HL-60 (cell line): Measurements from ENCODE around the gene BMP6.
"Not testable (repeated sequence)": the region's sequence is repeated elsewhere in the genome, so short reads cannot be mapped to it uniquely, and the experiment has no call there.

Experiments used
- DNase-seq, 2 experiments: peaks; one replicate each; pipeline ENCODE4 v3.0.0-alpha.2; 2010 to 2020; ENCODE audit warnings: low read depth in 1 of 2, low spot score in 1 of 2
- H3K27ac ChIP-seq: fragments of 250-450 bp; sonication (Bioruptor Pico); replicated peaks from 2 replicates; pipeline ENCODE4 v1.5.1; 2020; ENCODE audit warnings: mild to moderate bottlenecking, moderate library complexity
- H3K27me3 ChIP-seq: fragments of 250-450 bp; sonication (Bioruptor Pico); 2 replicates; pipeline ENCODE4 v1.5.1; 2021; ENCODE audit warnings: mild to moderate bottlenecking, moderate library complexity; ENCODE audit not compliant: insufficient read depth, poor library complexity, severe bottlenecking
- H3K4me3 ChIP-seq: replicated peaks from 2 replicates; pipeline ENCODE4 v1.5.1; 2011; ENCODE audit warnings: mild to moderate bottlenecking, control low read depth, low read length; ENCODE audit not compliant: insufficient read depth
- GABPA ChIP-seq: IDR thresholded peaks from 2 replicates; pipeline ENCODE4 v1.6.1; 2012; ENCODE audit warnings: low read depth
- POLR2AphosphoS5 ChIP-seq: IDR thresholded peaks from 2 replicates; pipeline ENCODE4 v1.6.1; 2012; ENCODE audit warnings: low read depth
- SPI1 ChIP-seq: IDR thresholded peaks from 2 replicates; pipeline ENCODE4 v1.6.1; 2012; ENCODE audit warnings: low read depth, mild to moderate bottlenecking, borderline replicate concordance
- TF ChIP-seq, protein P1 (sequence below): IDR thresholded peaks from 2 replicates; pipeline ENCODE4 v1.6.1; 2012; ENCODE audit warnings: low read depth; ENCODE audit not compliant: insufficient replicate concordance
- TF ChIP-seq, protein P2 (sequence below): IDR thresholded peaks from one replicate; pipeline ENCODE4 v1.5.1; 2011; ENCODE audit warnings: low read length, control low read depth, inconsistent platforms; ENCODE audit not compliant: insufficient read depth

Gene BMP6

DNA sequence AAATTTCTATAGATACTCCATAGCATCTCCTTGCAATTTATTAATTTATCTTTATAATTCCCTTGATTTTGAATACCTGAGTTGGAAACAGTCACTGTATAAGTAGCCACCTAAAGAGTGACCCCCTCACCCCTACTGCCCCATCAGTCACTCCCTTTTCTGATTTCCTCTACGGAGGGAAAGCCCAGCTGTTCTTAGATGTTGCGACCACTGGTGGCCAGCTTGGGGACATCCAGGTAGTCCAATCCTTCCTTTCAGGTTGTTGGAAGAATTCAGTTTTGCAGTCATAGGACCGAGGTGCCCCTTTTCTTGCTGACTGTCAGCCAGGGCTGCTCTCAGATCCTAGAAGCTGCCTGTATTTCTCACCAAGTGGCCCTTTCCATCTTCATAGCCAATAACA is 87.8 kb downstream of the BMP6 start:
- no peaks in the 10 kb centered on the region for H3K27me3 ChIP-seq
- TF ChIP-seq, protein P1, sequence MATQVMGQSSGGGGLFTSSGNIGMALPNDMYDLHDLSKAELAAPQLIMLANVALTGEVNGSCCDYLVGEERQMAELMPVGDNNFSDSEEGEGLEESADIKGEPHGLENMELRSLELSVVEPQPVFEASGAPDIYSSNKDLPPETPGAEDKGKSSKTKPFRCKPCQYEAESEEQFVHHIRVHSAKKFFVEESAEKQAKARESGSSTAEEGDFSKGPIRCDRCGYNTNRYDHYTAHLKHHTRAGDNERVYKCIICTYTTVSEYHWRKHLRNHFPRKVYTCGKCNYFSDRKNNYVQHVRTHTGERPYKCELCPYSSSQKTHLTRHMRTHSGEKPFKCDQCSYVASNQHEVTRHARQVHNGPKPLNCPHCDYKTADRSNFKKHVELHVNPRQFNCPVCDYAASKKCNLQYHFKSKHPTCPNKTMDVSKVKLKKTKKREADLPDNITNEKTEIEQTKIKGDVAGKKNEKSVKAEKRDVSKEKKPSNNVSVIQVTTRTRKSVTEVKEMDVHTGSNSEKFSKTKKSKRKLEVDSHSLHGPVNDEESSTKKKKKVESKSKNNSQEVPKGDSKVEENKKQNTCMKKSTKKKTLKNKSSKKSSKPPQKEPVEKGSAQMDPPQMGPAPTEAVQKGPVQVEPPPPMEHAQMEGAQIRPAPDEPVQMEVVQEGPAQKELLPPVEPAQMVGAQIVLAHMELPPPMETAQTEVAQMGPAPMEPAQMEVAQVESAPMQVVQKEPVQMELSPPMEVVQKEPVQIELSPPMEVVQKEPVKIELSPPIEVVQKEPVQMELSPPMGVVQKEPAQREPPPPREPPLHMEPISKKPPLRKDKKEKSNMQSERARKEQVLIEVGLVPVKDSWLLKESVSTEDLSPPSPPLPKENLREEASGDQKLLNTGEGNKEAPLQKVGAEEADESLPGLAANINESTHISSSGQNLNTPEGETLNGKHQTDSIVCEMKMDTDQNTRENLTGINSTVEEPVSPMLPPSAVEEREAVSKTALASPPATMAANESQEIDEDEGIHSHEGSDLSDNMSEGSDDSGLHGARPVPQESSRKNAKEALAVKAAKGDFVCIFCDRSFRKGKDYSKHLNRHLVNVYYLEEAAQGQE = no peak
- TF ChIP-seq, protein P2, sequence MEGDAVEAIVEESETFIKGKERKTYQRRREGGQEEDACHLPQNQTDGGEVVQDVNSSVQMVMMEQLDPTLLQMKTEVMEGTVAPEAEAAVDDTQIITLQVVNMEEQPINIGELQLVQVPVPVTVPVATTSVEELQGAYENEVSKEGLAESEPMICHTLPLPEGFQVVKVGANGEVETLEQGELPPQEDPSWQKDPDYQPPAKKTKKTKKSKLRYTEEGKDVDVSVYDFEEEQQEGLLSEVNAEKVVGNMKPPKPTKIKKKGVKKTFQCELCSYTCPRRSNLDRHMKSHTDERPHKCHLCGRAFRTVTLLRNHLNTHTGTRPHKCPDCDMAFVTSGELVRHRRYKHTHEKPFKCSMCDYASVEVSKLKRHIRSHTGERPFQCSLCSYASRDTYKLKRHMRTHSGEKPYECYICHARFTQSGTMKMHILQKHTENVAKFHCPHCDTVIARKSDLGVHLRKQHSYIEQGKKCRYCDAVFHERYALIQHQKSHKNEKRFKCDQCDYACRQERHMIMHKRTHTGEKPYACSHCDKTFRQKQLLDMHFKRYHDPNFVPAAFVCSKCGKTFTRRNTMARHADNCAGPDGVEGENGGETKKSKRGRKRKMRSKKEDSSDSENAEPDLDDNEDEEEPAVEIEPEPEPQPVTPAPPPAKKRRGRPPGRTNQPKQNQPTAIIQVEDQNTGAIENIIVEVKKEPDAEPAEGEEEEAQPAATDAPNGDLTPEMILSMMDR = no peak
- TF ChIP-seq SPI1 (no peak), POLR2AphosphoS5 (no peak), GABPA (no peak)
- H3K27ac ChIP-seq = no peak overlapping the region
- no peak overlapping the region for H3K4me3 ChIP-seq
- DNase-seq = no peak

DNA sequence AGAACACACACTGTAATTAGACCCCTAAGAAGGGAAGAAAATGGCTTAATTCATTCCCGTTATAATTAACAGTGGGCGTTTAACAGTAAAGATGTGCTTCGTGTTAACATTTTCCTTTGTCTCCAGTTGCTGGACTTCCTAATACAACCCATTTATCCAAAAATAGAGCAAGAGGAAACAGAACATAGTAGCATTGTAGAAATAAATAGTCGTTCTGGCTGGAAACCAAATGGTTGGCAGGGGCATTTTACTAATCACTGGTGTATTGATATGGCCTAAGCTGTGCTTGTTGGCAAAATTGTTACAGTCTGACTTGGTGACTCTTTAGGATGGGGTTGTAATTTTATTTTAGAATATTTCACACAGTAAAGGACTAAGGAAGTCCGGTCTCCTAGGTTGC is 89.8 kb downstream of the BMP6 start:
- TF ChIP-seq SPI1 = no peak
- TF ChIP-seq, protein P1 = no peak
- no peak for TF ChIP-seq GABPA
- TF ChIP-seq POLR2AphosphoS5 = no peak
- TF ChIP-seq, protein P2 = no peak

DNA sequence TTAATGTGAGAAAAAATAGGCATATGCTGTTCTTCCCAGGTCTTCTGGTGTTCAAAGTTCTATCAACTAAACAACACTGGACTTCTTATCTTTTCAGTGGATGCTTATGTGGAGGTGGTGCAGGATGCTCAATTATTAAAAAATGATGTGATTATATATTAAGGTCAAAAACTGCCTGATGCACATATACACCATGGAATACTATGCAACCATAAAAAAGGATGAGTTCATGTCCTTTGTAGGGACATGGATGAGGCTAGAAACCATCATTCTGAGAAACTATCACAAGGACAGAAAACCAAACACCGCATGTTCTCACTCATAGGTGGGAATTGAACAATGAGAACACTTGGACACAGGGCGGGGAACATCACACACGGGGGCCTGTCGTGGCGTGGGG is 91.3 kb downstream of the BMP6 start:
- H3K27me3 ChIP-seq, H3K27ac ChIP-seq, H3K4me3 ChIP-seq, DNase-seq: not testable (repeated sequence)

More for the DNA sequence above, 89.8 kb downstream of the BMP6 start:
- Histone ChIP-seq H3K4me3 (no peak overlapping the region), H3K27ac (no peak overlapping the region), H3K27me3 (no peaks in the 10 kb centered on the region)
- no peak for DNase-seq

DNA sequence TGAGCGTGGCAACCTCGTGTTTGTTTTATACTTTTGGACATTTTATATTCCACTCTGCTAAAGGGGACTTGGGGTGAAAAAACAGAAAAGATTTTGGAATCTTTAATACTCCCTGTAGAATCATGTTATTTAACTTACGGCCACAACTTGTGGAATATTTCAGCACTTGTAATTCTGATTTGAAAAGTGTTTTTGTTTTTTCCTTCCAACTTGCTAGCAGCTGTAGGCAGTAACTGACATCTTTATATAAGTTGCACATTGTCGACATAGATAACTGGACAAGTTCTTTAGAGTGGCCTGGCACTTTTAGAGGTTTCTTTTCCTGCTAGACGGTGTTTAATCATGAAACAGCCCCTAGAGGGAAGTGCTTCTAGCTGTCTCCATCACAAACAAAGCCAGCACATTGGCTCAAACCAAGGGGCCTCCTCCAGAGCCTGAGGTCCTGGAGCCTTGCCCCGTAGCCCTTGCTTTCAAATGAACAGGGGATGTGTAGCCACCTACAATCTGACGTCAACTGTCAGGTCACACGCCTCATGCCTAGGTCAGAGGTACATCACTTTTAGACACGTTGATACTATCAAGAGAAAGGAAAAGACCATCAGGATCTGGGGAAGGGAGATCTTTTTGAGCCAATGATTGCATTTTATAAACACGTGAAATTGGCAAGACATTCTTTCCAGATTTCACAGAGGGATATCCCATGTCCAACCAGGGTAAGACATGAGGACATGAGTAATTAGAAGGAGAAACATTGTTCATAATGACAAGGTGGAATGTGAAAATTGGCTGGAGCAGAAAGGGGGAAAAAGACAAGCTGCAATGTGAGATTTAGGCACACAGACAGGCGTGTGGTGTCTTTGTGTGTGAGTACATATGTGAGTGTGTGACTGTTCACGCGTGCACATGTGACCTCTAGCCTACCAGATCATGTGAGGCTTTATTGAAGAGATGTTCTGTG is 92.6 kb downstream of the BMP6 start:
- Histone ChIP-seq H3K27me3 (no peaks in the 10 kb centered on the region), H3K27ac (no peak overlapping the region), H3K4me3 (no peak overlapping the region)
- no peak for TF ChIP-seq POLR2AphosphoS5
- TF ChIP-seq SPI1 = no peak
- TF ChIP-seq GABPA = no peak
- TF ChIP-seq, protein P1 = no peak
- TF ChIP-seq, protein P2 = no peak
- DNase-seq = no peak
